Body of pancreas (tissue), 4 donors: ENCODE data around the gene MYOM1.

Experiments used
- POLR2A ChIP-seq, 3 donors: fragments of 450-650 bp; IDR thresholded peaks; one replicate each; pipeline ENCODE4 v1.6.1; 2016; ENCODE audit warnings: antibody characterized with exemption in 3 of 3, mild to moderate bottlenecking in 2 of 3
- TF ChIP-seq, protein P1 (sequence below), 7 experiments: fragments of 450-650 bp in 4 of 7; fragments of 200-600 bp in 3 of 7; sonication (generic) in 3 of 7; IDR thresholded peaks; one replicate each; pipeline ENCODE4 v1.5.1; 2016 to 2019; ENCODE audit warnings: antibody characterized with exemption in 7 of 7

GRCh38 chr18:3225588-3225987 lies 5.8 kb upstream of the MYOM1 start:
- no peak for TF ChIP-seq POLR2A (IDR thresholded peaks at IDR 0.05)
- TF ChIP-seq, protein P1, sequence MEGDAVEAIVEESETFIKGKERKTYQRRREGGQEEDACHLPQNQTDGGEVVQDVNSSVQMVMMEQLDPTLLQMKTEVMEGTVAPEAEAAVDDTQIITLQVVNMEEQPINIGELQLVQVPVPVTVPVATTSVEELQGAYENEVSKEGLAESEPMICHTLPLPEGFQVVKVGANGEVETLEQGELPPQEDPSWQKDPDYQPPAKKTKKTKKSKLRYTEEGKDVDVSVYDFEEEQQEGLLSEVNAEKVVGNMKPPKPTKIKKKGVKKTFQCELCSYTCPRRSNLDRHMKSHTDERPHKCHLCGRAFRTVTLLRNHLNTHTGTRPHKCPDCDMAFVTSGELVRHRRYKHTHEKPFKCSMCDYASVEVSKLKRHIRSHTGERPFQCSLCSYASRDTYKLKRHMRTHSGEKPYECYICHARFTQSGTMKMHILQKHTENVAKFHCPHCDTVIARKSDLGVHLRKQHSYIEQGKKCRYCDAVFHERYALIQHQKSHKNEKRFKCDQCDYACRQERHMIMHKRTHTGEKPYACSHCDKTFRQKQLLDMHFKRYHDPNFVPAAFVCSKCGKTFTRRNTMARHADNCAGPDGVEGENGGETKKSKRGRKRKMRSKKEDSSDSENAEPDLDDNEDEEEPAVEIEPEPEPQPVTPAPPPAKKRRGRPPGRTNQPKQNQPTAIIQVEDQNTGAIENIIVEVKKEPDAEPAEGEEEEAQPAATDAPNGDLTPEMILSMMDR (IDR thresholded peaks at IDR 0.05) = no peak
